ENCODE measurements around the gene DYNC1H1.
A peak's percentile ranks its signal among the peaks of the same experiment; 100 is the strongest.
"Not testable (repeated sequence)": the region's sequence is repeated elsewhere in the genome, so short reads cannot be mapped to it uniquely, and the experiment has no call there.

Gene DYNC1H1

GRCh38 chr14:101980700-101981099 lies 16.3 kb downstream of the DYNC1H1 start:
- peak overlapping the region; percentile 58 for H3K9ac ChIP-seq (ENCODE audit: low read length)
- H3K36me3 ChIP-seq (ENCODE audit: control insufficient read depth, insufficient read depth, low read length, severe bottlenecking) = peaks cover 77% of the 10 kb centered on the region
- peak overlapping the region; percentile 30 for H3K4me3 ChIP-seq (ENCODE audit: low read length)
- no peaks in the 10 kb centered on the region for H3K9me3 ChIP-seq (ENCODE audit: control insufficient read depth, low read length)
- DNase-seq (ENCODE audit: low read depth) = peak; percentile 98
- H3K4me1 ChIP-seq (ENCODE audit: control insufficient read depth, insufficient read depth, low read length) = peaks cover 37% of the 10 kb centered on the region
- H3K27me3 ChIP-seq (replicated peaks; ENCODE audit: control insufficient read depth, insufficient read depth, low read length) = no peaks in the 10 kb centered on the region

GRCh38 chr14:101982621-101983020 lies 18.2 kb downstream of the DYNC1H1 start:
- Histone ChIP-seq H3K9me3 (ENCODE audit: control insufficient read depth, low read length) (no peaks in the 10 kb centered on the region), H3K36me3 (ENCODE audit: control insufficient read depth, insufficient read depth, low read length, severe bottlenecking) (peaks cover 83% of the 10 kb centered on the region), H3K9ac (ENCODE audit: low read length) (no peak overlapping the region), H3K27me3 (replicated peaks; ENCODE audit: control insufficient read depth, insufficient read depth, low read length) (no peaks in the 10 kb centered on the region), H3K4me1 (ENCODE audit: control insufficient read depth, insufficient read depth, low read length) (peaks cover 31% of the 10 kb centered on the region), H3K4me3 (ENCODE audit: low read length) (no peak overlapping the region)
- DNase-seq (ENCODE audit: low read depth) = no peak

GRCh38 chr14:101984831-101985230 lies 20.5 kb downstream of the DYNC1H1 start:
- Histone ChIP-seq H3K36me3 (ENCODE audit: control insufficient read depth, insufficient read depth, low read length, severe bottlenecking) (peaks cover 83% of the 10 kb centered on the region), H3K4me1 (ENCODE audit: control insufficient read depth, insufficient read depth, low read length) (peaks cover 19% of the 10 kb centered on the region)
- DNase-seq (ENCODE audit: low read depth); H3K27me3 ChIP-seq (replicated peaks; ENCODE audit: control insufficient read depth, insufficient read depth, low read length); H3K4me3 ChIP-seq (ENCODE audit: low read length); H3K9me3 ChIP-seq (ENCODE audit: control insufficient read depth, low read length); H3K9ac ChIP-seq (ENCODE audit: low read length): not testable (repeated sequence)

GRCh38 chr14:101985957-101986356 lies 21.6 kb downstream of the DYNC1H1 start:
- Histone ChIP-seq H3K4me1 (ENCODE audit: control insufficient read depth, insufficient read depth, low read length) (peaks cover 8% of the 10 kb centered on the region), H3K36me3 (ENCODE audit: control insufficient read depth, insufficient read depth, low read length, severe bottlenecking) (peaks cover 85% of the 10 kb centered on the region), H3K9ac (ENCODE audit: low read length) (no peak overlapping the region), H3K27me3 (replicated peaks; ENCODE audit: control insufficient read depth, insufficient read depth, low read length) (no peaks in the 10 kb centered on the region), H3K9me3 (ENCODE audit: control insufficient read depth, low read length) (no peaks in the 10 kb centered on the region), H3K4me3 (ENCODE audit: low read length) (no peak overlapping the region)
- no peak for DNase-seq (ENCODE audit: low read depth)

GRCh38 chr14:101986953-101987352 lies 22.6 kb downstream of the DYNC1H1 start:
- Histone ChIP-seq H3K4me1 (ENCODE audit: control insufficient read depth, insufficient read depth, low read length) (no peaks in the 10 kb centered on the region), H3K9me3 (ENCODE audit: control insufficient read depth, low read length) (no peaks in the 10 kb centered on the region), H3K27me3 (replicated peaks; ENCODE audit: control insufficient read depth, insufficient read depth, low read length) (no peaks in the 10 kb centered on the region), H3K36me3 (ENCODE audit: control insufficient read depth, insufficient read depth, low read length, severe bottlenecking) (peaks cover 86% of the 10 kb centered on the region), H3K4me3 (ENCODE audit: low read length) (no peak overlapping the region), H3K9ac (ENCODE audit: low read length) (no peak overlapping the region)
- DNase-seq (ENCODE audit: low read depth) = no peak

GRCh38 chr14:101988377-101988776 lies 24.0 kb downstream of the DYNC1H1 start:
- Histone ChIP-seq H3K4me3 (ENCODE audit: low read length) (no peak overlapping the region), H3K9me3 (ENCODE audit: control insufficient read depth, low read length) (no peaks in the 10 kb centered on the region), H3K4me1 (ENCODE audit: control insufficient read depth, insufficient read depth, low read length) (no peaks in the 10 kb centered on the region), H3K27me3 (replicated peaks; ENCODE audit: control insufficient read depth, insufficient read depth, low read length) (no peaks in the 10 kb centered on the region), H3K36me3 (ENCODE audit: control insufficient read depth, insufficient read depth, low read length, severe bottlenecking) (peaks cover 89% of the 10 kb centered on the region), H3K9ac (ENCODE audit: low read length) (no peak overlapping the region)
- no peak for DNase-seq (ENCODE audit: low read depth)

- Histone ChIP-seq H3K9me3 (ENCODE audit: control insufficient read depth, low read length) (no peaks in the 10 kb centered on the region), H3K27me3 (replicated peaks; ENCODE audit: control insufficient read depth, insufficient read depth, low read length) (no peaks in the 10 kb centered on the region), H3K4me1 (ENCODE audit: control insufficient read depth, insufficient read depth, low read length) (no peaks in the 10 kb centered on the region), H3K36me3 (ENCODE audit: control insufficient read depth, insufficient read depth, low read length, severe bottlenecking) (peaks cover 96% of the 10 kb centered on the region), H3K9ac (ENCODE audit: low read length) (no peak overlapping the region), H3K4me3 (ENCODE audit: low read length) (no peak overlapping the region)
- DNase-seq (ENCODE audit: low read depth) = no peak
Observed at GRCh38 chr14:101991352-101991751, 27.0 kb downstream of the DYNC1H1 start.

GRCh38 chr14:101992708-101993107 lies 28.3 kb downstream of the DYNC1H1 start:
- no peak for DNase-seq (ENCODE audit: low read depth)
- Histone ChIP-seq H3K9me3 (ENCODE audit: control insufficient read depth, low read length) (no peaks in the 10 kb centered on the region), H3K4me3 (ENCODE audit: low read length) (no peak overlapping the region), H3K9ac (ENCODE audit: low read length) (no peak overlapping the region), H3K27me3 (replicated peaks; ENCODE audit: control insufficient read depth, insufficient read depth, low read length) (no peaks in the 10 kb centered on the region), H3K4me1 (ENCODE audit: control insufficient read depth, insufficient read depth, low read length) (no peaks in the 10 kb centered on the region), H3K36me3 (ENCODE audit: control insufficient read depth, insufficient read depth, low read length, severe bottlenecking) (peaks cover 96% of the 10 kb centered on the region)

GRCh38 chr14:101997429-101998336 lies 33.3 kb downstream of the DYNC1H1 start:
- no peak for DNase-seq (ENCODE audit: low read depth)
- no peaks in the 10 kb centered on the region for H3K27me3 ChIP-seq (replicated peaks; ENCODE audit: control insufficient read depth, insufficient read depth, low read length)
- no peak overlapping the region for H3K9ac ChIP-seq (ENCODE audit: low read length)
- H3K9me3 ChIP-seq (ENCODE audit: control insufficient read depth, low read length) = no peaks in the 10 kb centered on the region
- H3K4me3 ChIP-seq (ENCODE audit: low read length) = no peak overlapping the region
- H3K4me1 ChIP-seq (ENCODE audit: control insufficient read depth, insufficient read depth, low read length) = no peaks in the 10 kb centered on the region
- H3K36me3 ChIP-seq (ENCODE audit: control insufficient read depth, insufficient read depth, low read length, severe bottlenecking) = peaks cover 95% of the 10 kb centered on the region

- H3K4me1 ChIP-seq (ENCODE audit: control insufficient read depth, insufficient read depth, low read length) = no peaks in the 10 kb centered on the region
- H3K4me3 ChIP-seq (ENCODE audit: low read length) = no peak overlapping the region
- H3K36me3 ChIP-seq (ENCODE audit: control insufficient read depth, insufficient read depth, low read length, severe bottlenecking) = peaks cover 92% of the 10 kb centered on the region
- no peaks in the 10 kb centered on the region for H3K27me3 ChIP-seq (replicated peaks; ENCODE audit: control insufficient read depth, insufficient read depth, low read length)
- no peak overlapping the region for H3K9ac ChIP-seq (ENCODE audit: low read length)
- no peak for DNase-seq (ENCODE audit: low read depth)
- no peaks in the 10 kb centered on the region for H3K9me3 ChIP-seq (ENCODE audit: control insufficient read depth, low read length)
Observed at GRCh38 chr14:102000902-102001301, 36.5 kb downstream of the DYNC1H1 start.

- H3K4me1 ChIP-seq (ENCODE audit: control insufficient read depth, insufficient read depth, low read length) = no peaks in the 10 kb centered on the region
- peaks cover 96% of the 10 kb centered on the region for H3K36me3 ChIP-seq (ENCODE audit: control insufficient read depth, insufficient read depth, low read length, severe bottlenecking)
- H3K9me3 ChIP-seq (ENCODE audit: control insufficient read depth, low read length) = no peaks in the 10 kb centered on the region
- no peak overlapping the region for H3K4me3 ChIP-seq (ENCODE audit: low read length)
- H3K27me3 ChIP-seq (replicated peaks; ENCODE audit: control insufficient read depth, insufficient read depth, low read length) = no peaks in the 10 kb centered on the region
- no peak overlapping the region for H3K9ac ChIP-seq (ENCODE audit: low read length)
- no peak for DNase-seq (ENCODE audit: low read depth)
Observed at GRCh38 chr14:102005336-102005735, 41.0 kb downstream of the DYNC1H1 start.

Measured in adipocyte (in vitro differentiated cells).